HG02642 (cell line): Measurements from ENCODE around the gene ZNF525.
"Not testable (repeated sequence)": the region's sequence is repeated elsewhere in the genome, so short reads cannot be mapped to it uniquely, and the experiment has no call there.

Experiments used
- ATAC-seq: cut with Tn5 transposase; IDR thresholded peaks from one replicate; pipeline ENCODE4 v1.9.1; 2021; ENCODE audit warnings: mild to moderate bottlenecking; ENCODE audit not compliant: unreplicated experiment, poor library complexity

Gene ZNF525

GRCh38 chr19:53365134-53365898, at the start of gene ZNF525:
ZNF525 (plus strand) TSS chr19:53365705; CDS start chr19:53372282, 6,577 bp downstream.
- peak; percentile 97 for ATAC-seq

- ATAC-seq, result no peak
Observed at GRCh38 chr19:53328967-53329366, 36.5 kb upstream of the ZNF525 start.

GRCh38 chr19:53332484-53332883, 33.0 kb upstream of the ZNF525 start:
- ATAC-seq, result no peak

- no peak for ATAC-seq
Observed at GRCh38 chr19:53333066-53333462, 32.4 kb upstream of the ZNF525 start.

GRCh38 chr19:53333463-53334449, 31.7 kb upstream of the ZNF525 start, which contains the start of gene ZNF845:
ZNF845 (plus strand) TSS chr19:53333749; CDS start chr19:53341308, 7,559 bp downstream.
- peak; percentile 98 for ATAC-seq

- not testable (repeated sequence) for ATAC-seq
Observed at GRCh38 chr19:53344403-53344802, 21.1 kb upstream of the ZNF525 start.

- ATAC-seq, result no peak
Observed at GRCh38 chr19:53355739-53356138, 9.8 kb upstream of the ZNF525 start.

- no peak for ATAC-seq
Observed at GRCh38 chr19:53357821-53358581, 7.5 kb upstream of the ZNF525 start.

- not testable (repeated sequence) for ATAC-seq
Observed at GRCh38 chr19:53360056-53360455, 5.4 kb upstream of the ZNF525 start.

GRCh38 chr19:53365899-53366493, 491 bp downstream of the ZNF525 start:
- ATAC-seq, result peak; percentile 42

- no peak for ATAC-seq
Observed at GRCh38 chr19:53372196-53372595, 6.7 kb downstream of the ZNF525 start.

GRCh38 chr19:53374288-53374687, 8.8 kb downstream of the ZNF525 start:
- ATAC-seq, result no peak

- no peak for ATAC-seq
Observed at GRCh38 chr19:53374743-53375142, 9.2 kb downstream of the ZNF525 start.

- ATAC-seq, result no peak
Observed at GRCh38 chr19:53381376-53381775, 15.9 kb downstream of the ZNF525 start.

GRCh38 chr19:53388168-53388567, 22.7 kb downstream of the ZNF525 start:
- ATAC-seq, result no peak

- ATAC-seq, result no peak
Observed at GRCh38 chr19:53388904-53389303, 23.4 kb downstream of the ZNF525 start.

GRCh38 chr19:53389571-53389970, 24.1 kb downstream of the ZNF525 start:
- ATAC-seq, result no peak

- ATAC-seq, result no peak
Observed at GRCh38 chr19:53389978-53390377, 24.5 kb downstream of the ZNF525 start.

GRCh38 chr19:53394522-53394973, 29.0 kb downstream of the ZNF525 start:
- ATAC-seq, result no peak
